ENCODE data around the gene GTPBP4.

DNA sequence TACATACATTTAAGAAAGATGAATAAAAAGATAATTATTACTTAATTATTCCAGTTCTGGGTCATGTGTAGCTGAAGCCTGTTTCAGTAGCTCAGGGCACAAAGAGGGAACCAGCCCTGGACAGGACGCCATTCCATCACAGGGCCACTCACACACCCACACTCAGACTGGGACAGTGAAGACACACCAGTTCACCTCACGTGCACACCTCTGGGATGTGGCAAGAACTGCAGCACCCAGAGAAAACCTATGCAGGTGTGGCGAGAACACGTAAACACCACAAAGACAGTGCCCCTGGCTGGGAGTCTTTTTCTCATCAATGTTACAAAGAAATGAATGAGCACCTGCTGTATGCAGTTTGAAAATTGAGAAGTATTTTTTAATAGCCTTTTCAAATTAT is 62.3 kb downstream of the GTPBP4 start:
- peak; percentile 39; the same call in 1 of the 2 replicates for TF ChIP-seq POLR2AphosphoS5 (IDR thresholded peaks at IDR 0.05; ENCODE audit: low read depth, low read length)
- TF ChIP-seq POLR2A (IDR thresholded peaks at IDR 0.05; ENCODE audit: control extremely low read depth in 1 of 2, low read depth in 2 of 2, low read length in 2 of 2): no peak
- TF ChIP-seq JUND (IDR thresholded peaks at IDR 0.05; ENCODE audit: low read length): no peak
- TF ChIP-seq KDM5A (IDR thresholded peaks at IDR 0.05; ENCODE audit: low read length): no peak
- TF ChIP-seq, protein P1, sequence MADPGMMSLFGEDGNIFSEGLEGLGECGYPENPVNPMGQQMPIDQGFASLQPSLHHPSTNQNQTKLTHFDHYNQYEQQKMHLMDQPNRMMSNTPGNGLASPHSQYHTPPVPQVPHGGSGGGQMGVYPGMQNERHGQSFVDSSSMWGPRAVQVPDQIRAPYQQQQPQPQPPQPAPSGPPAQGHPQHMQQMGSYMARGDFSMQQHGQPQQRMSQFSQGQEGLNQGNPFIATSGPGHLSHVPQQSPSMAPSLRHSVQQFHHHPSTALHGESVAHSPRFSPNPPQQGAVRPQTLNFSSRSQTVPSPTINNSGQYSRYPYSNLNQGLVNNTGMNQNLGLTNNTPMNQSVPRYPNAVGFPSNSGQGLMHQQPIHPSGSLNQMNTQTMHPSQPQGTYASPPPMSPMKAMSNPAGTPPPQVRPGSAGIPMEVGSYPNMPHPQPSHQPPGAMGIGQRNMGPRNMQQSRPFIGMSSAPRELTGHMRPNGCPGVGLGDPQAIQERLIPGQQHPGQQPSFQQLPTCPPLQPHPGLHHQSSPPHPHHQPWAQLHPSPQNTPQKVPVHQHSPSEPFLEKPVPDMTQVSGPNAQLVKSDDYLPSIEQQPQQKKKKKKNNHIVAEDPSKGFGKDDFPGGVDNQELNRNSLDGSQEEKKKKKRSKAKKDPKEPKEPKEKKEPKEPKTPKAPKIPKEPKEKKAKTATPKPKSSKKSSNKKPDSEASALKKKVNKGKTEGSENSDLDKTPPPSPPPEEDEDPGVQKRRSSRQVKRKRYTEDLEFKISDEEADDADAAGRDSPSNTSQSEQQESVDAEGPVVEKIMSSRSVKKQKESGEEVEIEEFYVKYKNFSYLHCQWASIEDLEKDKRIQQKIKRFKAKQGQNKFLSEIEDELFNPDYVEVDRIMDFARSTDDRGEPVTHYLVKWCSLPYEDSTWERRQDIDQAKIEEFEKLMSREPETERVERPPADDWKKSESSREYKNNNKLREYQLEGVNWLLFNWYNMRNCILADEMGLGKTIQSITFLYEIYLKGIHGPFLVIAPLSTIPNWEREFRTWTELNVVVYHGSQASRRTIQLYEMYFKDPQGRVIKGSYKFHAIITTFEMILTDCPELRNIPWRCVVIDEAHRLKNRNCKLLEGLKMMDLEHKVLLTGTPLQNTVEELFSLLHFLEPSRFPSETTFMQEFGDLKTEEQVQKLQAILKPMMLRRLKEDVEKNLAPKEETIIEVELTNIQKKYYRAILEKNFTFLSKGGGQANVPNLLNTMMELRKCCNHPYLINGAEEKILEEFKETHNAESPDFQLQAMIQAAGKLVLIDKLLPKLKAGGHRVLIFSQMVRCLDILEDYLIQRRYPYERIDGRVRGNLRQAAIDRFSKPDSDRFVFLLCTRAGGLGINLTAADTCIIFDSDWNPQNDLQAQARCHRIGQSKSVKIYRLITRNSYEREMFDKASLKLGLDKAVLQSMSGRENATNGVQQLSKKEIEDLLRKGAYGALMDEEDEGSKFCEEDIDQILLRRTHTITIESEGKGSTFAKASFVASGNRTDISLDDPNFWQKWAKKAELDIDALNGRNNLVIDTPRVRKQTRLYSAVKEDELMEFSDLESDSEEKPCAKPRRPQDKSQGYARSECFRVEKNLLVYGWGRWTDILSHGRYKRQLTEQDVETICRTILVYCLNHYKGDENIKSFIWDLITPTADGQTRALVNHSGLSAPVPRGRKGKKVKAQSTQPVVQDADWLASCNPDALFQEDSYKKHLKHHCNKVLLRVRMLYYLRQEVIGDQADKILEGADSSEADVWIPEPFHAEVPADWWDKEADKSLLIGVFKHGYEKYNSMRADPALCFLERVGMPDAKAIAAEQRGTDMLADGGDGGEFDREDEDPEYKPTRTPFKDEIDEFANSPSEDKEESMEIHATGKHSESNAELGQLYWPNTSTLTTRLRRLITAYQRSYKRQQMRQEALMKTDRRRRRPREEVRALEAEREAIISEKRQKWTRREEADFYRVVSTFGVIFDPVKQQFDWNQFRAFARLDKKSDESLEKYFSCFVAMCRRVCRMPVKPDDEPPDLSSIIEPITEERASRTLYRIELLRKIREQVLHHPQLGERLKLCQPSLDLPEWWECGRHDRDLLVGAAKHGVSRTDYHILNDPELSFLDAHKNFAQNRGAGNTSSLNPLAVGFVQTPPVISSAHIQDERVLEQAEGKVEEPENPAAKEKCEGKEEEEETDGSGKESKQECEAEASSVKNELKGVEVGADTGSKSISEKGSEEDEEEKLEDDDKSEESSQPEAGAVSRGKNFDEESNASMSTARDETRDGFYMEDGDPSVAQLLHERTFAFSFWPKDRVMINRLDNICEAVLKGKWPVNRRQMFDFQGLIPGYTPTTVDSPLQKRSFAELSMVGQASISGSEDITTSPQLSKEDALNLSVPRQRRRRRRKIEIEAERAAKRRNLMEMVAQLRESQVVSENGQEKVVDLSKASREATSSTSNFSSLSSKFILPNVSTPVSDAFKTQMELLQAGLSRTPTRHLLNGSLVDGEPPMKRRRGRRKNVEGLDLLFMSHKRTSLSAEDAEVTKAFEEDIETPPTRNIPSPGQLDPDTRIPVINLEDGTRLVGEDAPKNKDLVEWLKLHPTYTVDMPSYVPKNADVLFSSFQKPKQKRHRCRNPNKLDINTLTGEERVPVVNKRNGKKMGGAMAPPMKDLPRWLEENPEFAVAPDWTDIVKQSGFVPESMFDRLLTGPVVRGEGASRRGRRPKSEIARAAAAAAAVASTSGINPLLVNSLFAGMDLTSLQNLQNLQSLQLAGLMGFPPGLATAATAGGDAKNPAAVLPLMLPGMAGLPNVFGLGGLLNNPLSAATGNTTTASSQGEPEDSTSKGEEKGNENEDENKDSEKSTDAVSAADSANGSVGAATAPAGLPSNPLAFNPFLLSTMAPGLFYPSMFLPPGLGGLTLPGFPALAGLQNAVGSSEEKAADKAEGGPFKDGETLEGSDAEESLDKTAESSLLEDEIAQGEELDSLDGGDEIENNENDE (IDR thresholded peaks at IDR 0.05; ENCODE audit: insufficient replicate concordance, low read length): no peak
- TF ChIP-seq, protein P2, sequence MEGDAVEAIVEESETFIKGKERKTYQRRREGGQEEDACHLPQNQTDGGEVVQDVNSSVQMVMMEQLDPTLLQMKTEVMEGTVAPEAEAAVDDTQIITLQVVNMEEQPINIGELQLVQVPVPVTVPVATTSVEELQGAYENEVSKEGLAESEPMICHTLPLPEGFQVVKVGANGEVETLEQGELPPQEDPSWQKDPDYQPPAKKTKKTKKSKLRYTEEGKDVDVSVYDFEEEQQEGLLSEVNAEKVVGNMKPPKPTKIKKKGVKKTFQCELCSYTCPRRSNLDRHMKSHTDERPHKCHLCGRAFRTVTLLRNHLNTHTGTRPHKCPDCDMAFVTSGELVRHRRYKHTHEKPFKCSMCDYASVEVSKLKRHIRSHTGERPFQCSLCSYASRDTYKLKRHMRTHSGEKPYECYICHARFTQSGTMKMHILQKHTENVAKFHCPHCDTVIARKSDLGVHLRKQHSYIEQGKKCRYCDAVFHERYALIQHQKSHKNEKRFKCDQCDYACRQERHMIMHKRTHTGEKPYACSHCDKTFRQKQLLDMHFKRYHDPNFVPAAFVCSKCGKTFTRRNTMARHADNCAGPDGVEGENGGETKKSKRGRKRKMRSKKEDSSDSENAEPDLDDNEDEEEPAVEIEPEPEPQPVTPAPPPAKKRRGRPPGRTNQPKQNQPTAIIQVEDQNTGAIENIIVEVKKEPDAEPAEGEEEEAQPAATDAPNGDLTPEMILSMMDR (IDR thresholded peaks at IDR 0.05; ENCODE audit: control extremely low read depth in 1 of 3, insufficient read depth in 1 of 3, low read depth in 1 of 3, low read length in 3 of 3): peak in 2 of 3 experiments; percentile 17 to 26; a peak in 2 of 4 replicates

All from H1 (cell line).